HL-60 (cell line): Measurements from ENCODE around the gene COL18A1.

Experiments used
- CTCF ChIP-seq: IDR thresholded peaks from one replicate; pipeline ENCODE4 v1.5.1; 2011; ENCODE audit warnings: low read length, control low read depth, inconsistent platforms; ENCODE audit not compliant: insufficient read depth
- GABPA ChIP-seq: IDR thresholded peaks from 2 replicates; pipeline ENCODE4 v1.6.1; 2012; ENCODE audit warnings: low read depth
- POLR2AphosphoS5 ChIP-seq: IDR thresholded peaks from 2 replicates; pipeline ENCODE4 v1.6.1; 2012; ENCODE audit warnings: low read depth
- REST ChIP-seq: IDR thresholded peaks from 2 replicates; pipeline ENCODE4 v1.6.1; 2012; ENCODE audit warnings: low read depth; ENCODE audit not compliant: insufficient replicate concordance

- TF ChIP-seq POLR2AphosphoS5 (no peak), REST (no peak), CTCF (no peak), GABPA (no peak)
These were observed 40.3 kb upstream of the COL18A1 start for GRCh38 chr21:45364468-45365185.
